ENCODE measurements around the gene LSAMP.

Gene LSAMP

DNA sequence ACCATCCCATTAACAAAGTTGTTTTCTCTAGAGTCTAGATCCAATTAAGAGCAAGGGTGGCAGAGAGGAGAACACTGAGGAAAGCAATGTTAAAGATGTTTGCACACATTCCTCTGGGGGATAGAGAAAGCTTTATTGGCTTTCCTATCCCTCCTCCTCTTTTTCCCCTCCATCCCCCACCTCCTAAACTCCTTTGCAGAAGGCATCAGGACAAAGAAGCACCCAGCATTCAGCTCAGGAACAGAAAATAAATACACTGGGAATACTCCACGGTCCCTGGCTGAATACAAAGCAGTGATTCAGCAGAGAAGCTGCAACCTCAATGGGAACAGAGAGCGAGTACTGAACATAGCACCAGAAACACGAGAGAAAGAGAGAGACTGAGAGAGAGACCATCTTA is 21.9 kb downstream of the LSAMP start:
- no peaks in the 10 kb centered on the region for H3K27me3 ChIP-seq (ENCODE audit: insufficient read depth, low read length, poor library complexity)
- no peak overlapping the region for H3K9ac ChIP-seq (ENCODE audit: low read depth, low read length)
- no peak overlapping the region for H3K4me2 ChIP-seq (ENCODE audit: insufficient read depth, low read length)
- ATAC-seq (ENCODE audit: insufficient read depth, low read depth) = no peak
- no peak overlapping the region for H2AFZ ChIP-seq (ENCODE audit: low read depth, low read length)
- no peaks in the 10 kb centered on the region for H4K20me1 ChIP-seq (ENCODE audit: insufficient read depth, low read length)
- H3K27ac ChIP-seq (ENCODE audit: low read length) = no peak overlapping the region
- H3K4me1 ChIP-seq (ENCODE audit: insufficient read depth, low read length) = no peaks in the 10 kb centered on the region
- TF ChIP-seq, protein P1, sequence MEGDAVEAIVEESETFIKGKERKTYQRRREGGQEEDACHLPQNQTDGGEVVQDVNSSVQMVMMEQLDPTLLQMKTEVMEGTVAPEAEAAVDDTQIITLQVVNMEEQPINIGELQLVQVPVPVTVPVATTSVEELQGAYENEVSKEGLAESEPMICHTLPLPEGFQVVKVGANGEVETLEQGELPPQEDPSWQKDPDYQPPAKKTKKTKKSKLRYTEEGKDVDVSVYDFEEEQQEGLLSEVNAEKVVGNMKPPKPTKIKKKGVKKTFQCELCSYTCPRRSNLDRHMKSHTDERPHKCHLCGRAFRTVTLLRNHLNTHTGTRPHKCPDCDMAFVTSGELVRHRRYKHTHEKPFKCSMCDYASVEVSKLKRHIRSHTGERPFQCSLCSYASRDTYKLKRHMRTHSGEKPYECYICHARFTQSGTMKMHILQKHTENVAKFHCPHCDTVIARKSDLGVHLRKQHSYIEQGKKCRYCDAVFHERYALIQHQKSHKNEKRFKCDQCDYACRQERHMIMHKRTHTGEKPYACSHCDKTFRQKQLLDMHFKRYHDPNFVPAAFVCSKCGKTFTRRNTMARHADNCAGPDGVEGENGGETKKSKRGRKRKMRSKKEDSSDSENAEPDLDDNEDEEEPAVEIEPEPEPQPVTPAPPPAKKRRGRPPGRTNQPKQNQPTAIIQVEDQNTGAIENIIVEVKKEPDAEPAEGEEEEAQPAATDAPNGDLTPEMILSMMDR (IDR thresholded peaks at IDR 0.05; ENCODE audit: borderline replicate concordance, extremely low read depth, low read length, poor library complexity, severe bottlenecking) = no peak
- TF ChIP-seq EZH2 (IDR thresholded peaks at IDR 0.05; ENCODE audit: borderline replicate concordance, low read depth, low read length, severe bottlenecking) = no peak
- H3K9me3 ChIP-seq (ENCODE audit: insufficient read depth, low read length, severe bottlenecking) = no peaks in the 10 kb centered on the region
- no peaks in the 10 kb centered on the region for H3K79me2 ChIP-seq (ENCODE audit: insufficient read depth, low read length)
- no peak overlapping the region for H3K4me3 ChIP-seq (ENCODE audit: low read depth in 1 of 2, low read length in 2 of 2)
- no peak for DNase-seq
- H3K36me3 ChIP-seq (ENCODE audit: insufficient read depth, low read length) = no peaks in the 10 kb centered on the region

DNA sequence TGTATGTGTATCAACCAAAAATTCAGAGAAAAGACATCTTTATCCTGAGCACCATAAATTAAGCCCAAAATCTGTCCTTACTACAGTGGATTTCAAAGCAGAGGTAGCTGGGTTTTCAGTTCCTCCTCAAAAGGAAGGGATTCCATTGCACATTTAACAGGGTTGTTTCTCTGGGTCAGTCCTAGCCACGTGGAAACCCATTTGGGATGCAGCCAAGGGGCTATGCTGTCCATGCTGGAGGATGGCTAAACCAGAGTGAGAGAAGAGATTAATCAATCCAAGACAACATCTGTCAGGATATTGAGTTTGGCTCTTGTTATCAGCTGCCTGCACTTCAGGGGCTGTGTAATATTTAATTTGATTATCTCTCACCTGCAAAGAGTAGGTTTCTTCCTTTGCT is 28.1 kb downstream of the LSAMP start:
- H3K4me3 ChIP-seq (ENCODE audit: low read depth in 1 of 2, low read length in 2 of 2) = no peak overlapping the region
- H3K27ac ChIP-seq (ENCODE audit: low read length) = no peak overlapping the region
- H3K27me3 ChIP-seq (ENCODE audit: insufficient read depth, low read length, poor library complexity) = no peaks in the 10 kb centered on the region
- no peak for ATAC-seq (ENCODE audit: insufficient read depth, low read depth)
- TF ChIP-seq, protein P1 (IDR thresholded peaks at IDR 0.05; ENCODE audit: borderline replicate concordance, extremely low read depth, low read length, poor library complexity, severe bottlenecking) = no peak
- TF ChIP-seq EZH2 (IDR thresholded peaks at IDR 0.05; ENCODE audit: borderline replicate concordance, low read depth, low read length, severe bottlenecking) = no peak
- H2AFZ ChIP-seq (ENCODE audit: low read depth, low read length) = no peak overlapping the region
- H3K36me3 ChIP-seq (ENCODE audit: insufficient read depth, low read length) = no peaks in the 10 kb centered on the region
- no peaks in the 10 kb centered on the region for H3K4me1 ChIP-seq (ENCODE audit: insufficient read depth, low read length)
- no peak overlapping the region for H3K4me2 ChIP-seq (ENCODE audit: insufficient read depth, low read length)
- no peaks in the 10 kb centered on the region for H3K79me2 ChIP-seq (ENCODE audit: insufficient read depth, low read length)
- no peaks in the 10 kb centered on the region for H4K20me1 ChIP-seq (ENCODE audit: insufficient read depth, low read length)
- no peak overlapping the region for H3K9ac ChIP-seq (ENCODE audit: low read depth, low read length)
- no peaks in the 10 kb centered on the region for H3K9me3 ChIP-seq (ENCODE audit: insufficient read depth, low read length, severe bottlenecking)
- no peak for DNase-seq

DNA sequence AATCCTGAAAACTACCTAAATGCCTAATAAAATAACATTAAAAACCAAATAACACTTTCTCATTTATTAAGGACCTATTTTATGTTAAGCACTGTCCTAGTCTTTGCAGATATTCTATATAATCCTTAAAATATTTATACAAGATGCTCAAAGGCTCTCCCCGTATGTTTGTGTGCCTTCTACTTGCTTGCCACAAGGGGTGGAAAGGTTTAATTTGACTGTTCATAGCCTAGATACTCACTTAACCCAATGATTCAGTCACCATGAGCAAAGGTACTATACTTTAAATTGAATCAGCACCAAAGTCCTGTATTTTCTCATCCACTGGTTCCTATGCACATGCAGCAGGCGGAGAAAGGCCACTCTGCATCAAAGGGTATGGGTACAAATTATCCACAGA is 32.0 kb downstream of the LSAMP start:
- Histone ChIP-seq H3K9ac (ENCODE audit: low read depth, low read length) (no peak overlapping the region), H3K4me3 (ENCODE audit: low read depth in 1 of 2, low read length in 2 of 2) (no peak overlapping the region), H3K27ac (ENCODE audit: low read length) (no peak overlapping the region), H2AFZ (ENCODE audit: low read depth, low read length) (no peak overlapping the region), H3K79me2 (ENCODE audit: insufficient read depth, low read length) (no peaks in the 10 kb centered on the region), H3K4me2 (ENCODE audit: insufficient read depth, low read length) (no peak overlapping the region), H3K4me1 (ENCODE audit: insufficient read depth, low read length) (no peaks in the 10 kb centered on the region), H3K36me3 (ENCODE audit: insufficient read depth, low read length) (no peaks in the 10 kb centered on the region), H3K27me3 (ENCODE audit: insufficient read depth, low read length, poor library complexity) (no peaks in the 10 kb centered on the region), H4K20me1 (ENCODE audit: insufficient read depth, low read length) (no peaks in the 10 kb centered on the region), H3K9me3 (ENCODE audit: insufficient read depth, low read length, severe bottlenecking) (no peaks in the 10 kb centered on the region)
- no peak for DNase-seq
- no peak for ATAC-seq (ENCODE audit: insufficient read depth, low read depth)
- no peak for TF ChIP-seq EZH2 (IDR thresholded peaks at IDR 0.05; ENCODE audit: borderline replicate concordance, low read depth, low read length, severe bottlenecking)
- TF ChIP-seq, protein P1 (IDR thresholded peaks at IDR 0.05; ENCODE audit: borderline replicate concordance, extremely low read depth, low read length, poor library complexity, severe bottlenecking) = no peak

DNA sequence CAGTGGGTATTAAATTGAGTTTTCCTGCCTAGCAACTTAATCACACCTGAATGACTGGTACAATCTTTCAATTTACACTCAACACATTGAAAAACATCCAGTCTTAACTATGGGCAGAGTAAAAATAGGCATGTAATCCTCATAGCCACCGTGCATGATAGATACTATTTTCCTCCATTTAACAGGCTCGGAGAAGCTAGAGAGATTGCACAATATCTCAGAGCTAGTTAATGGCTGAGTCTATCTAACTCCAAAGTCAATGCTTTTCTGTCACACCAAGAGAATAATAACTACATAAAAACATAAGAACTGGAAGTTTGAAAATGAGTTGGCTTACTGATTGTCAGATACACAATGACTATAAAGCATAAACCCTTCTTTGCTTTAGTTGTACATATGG is 36.8 kb downstream of the LSAMP start:
- no peaks in the 10 kb centered on the region for H3K79me2 ChIP-seq (ENCODE audit: insufficient read depth, low read length)
- no peak overlapping the region for H3K27ac ChIP-seq (ENCODE audit: low read length)
- H3K4me1 ChIP-seq (ENCODE audit: insufficient read depth, low read length) = no peaks in the 10 kb centered on the region
- no peaks in the 10 kb centered on the region for H4K20me1 ChIP-seq (ENCODE audit: insufficient read depth, low read length)
- H3K4me2 ChIP-seq (ENCODE audit: insufficient read depth, low read length) = no peak overlapping the region
- no peaks in the 10 kb centered on the region for H3K27me3 ChIP-seq (ENCODE audit: insufficient read depth, low read length, poor library complexity)
- no peak overlapping the region for H3K4me3 ChIP-seq (ENCODE audit: low read depth in 1 of 2, low read length in 2 of 2)
- ATAC-seq (ENCODE audit: insufficient read depth, low read depth) (no peak), DNase-seq (no peak)
- no peaks in the 10 kb centered on the region for H3K9me3 ChIP-seq (ENCODE audit: insufficient read depth, low read length, severe bottlenecking)
- H3K9ac ChIP-seq (ENCODE audit: low read depth, low read length) = no peak overlapping the region
- H3K36me3 ChIP-seq (ENCODE audit: insufficient read depth, low read length) = no peaks in the 10 kb centered on the region
- TF ChIP-seq, protein P1 (IDR thresholded peaks at IDR 0.05; ENCODE audit: borderline replicate concordance, extremely low read depth, low read length, poor library complexity, severe bottlenecking) = no peak
- H2AFZ ChIP-seq (ENCODE audit: low read depth, low read length) = no peak overlapping the region

Measured in DND-41 (cell line).